ENCODE measurements around the gene ATG101. TPM values are rescaled to one million over a fixed set of nuclear protein-coding genes. Genes with fewer than 3 reads are reported as not detected.

The ATG101 gene
- polyA plus RNA-seq, 1 experiment, result 163 TPM

- H3K4me3 ChIP-seq (ENCODE audit: low read depth, low read length), result no peak overlapping the region
- DNase-seq (ENCODE audit: low read depth), result no peak
- H3K27me3 ChIP-seq (ENCODE audit: control insufficient read depth, insufficient read depth, low read length), result peaks cover 6% of the 10 kb centered on the region
- TF ChIP-seq, protein P1, sequence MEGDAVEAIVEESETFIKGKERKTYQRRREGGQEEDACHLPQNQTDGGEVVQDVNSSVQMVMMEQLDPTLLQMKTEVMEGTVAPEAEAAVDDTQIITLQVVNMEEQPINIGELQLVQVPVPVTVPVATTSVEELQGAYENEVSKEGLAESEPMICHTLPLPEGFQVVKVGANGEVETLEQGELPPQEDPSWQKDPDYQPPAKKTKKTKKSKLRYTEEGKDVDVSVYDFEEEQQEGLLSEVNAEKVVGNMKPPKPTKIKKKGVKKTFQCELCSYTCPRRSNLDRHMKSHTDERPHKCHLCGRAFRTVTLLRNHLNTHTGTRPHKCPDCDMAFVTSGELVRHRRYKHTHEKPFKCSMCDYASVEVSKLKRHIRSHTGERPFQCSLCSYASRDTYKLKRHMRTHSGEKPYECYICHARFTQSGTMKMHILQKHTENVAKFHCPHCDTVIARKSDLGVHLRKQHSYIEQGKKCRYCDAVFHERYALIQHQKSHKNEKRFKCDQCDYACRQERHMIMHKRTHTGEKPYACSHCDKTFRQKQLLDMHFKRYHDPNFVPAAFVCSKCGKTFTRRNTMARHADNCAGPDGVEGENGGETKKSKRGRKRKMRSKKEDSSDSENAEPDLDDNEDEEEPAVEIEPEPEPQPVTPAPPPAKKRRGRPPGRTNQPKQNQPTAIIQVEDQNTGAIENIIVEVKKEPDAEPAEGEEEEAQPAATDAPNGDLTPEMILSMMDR (IDR thresholded peaks at IDR 0.05; ENCODE audit: insufficient read depth, low read depth, low read length), result peak; percentile 56
- CTCF ChIA-PET, result interaction anchor here (0.9 to 3.2 kb wide), 9 partner anchors 11 to 126 kb away, joined by 3 to 53 read pairs (median 4); no protein-coding TSS in a partner anchor
- POLR2A ChIA-PET, result no interaction called here
- no peaks in the 10 kb centered on the region for H3K36me3 ChIP-seq (ENCODE audit: control insufficient read depth, insufficient read depth, low read length)
Observed at GRCh38 chr12:52119398-52120254, 49.8 kb downstream of the ATG101 start.

- ChIA-PET POLR2A (no interaction called here), CTCF (interaction anchor here (0.5 to 10.6 kb wide), 29 partner anchors 9 to 595 kb away, joined by 3 to 192 read pairs (median 4); partner anchors contain the start of genes NR4A1 and TAMALIN)
Observed at GRCh38 chr12:52120951-52121823, 51.4 kb downstream of the ATG101 start.

DNA sequence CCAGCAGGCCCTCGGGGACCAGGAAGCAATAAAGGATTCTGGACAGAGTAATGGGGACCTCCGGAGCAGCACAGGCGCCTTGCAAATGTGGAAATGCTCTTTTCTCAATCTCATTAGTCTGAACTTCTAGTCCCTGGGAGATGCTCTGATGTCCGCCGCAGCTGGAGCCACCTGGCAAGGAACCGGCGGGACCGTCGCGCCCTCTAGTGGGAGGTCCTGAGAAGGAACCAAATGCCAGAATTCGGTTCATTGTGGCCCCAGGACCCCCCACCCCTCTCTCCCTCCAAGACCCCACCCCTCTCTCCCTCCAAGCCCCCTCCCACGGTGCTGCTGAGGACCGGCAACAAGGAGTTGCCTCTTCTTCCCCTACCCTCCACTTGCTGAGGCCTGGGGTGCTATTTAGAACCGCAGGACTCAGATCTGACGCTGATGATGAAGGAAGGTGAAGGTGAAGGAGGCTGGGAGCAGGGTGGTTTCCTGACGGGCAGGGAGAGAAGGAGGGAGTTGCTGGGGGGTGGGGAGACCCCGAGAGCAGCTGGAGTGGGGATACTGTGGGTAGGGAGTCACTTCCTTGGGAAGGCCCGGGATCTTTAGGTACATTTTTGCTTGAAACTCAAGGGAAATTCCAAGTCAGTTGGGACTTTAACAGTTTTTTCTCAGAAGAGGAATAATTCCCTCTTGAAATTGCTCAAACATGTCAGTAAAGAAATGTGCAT is 52.2 kb downstream of the ATG101 start:
- H3K36me3 ChIP-seq (ENCODE audit: control insufficient read depth, insufficient read depth, low read length), result no peaks in the 10 kb centered on the region
- TF ChIP-seq, protein P1 (IDR thresholded peaks at IDR 0.05; ENCODE audit: insufficient read depth, low read depth, low read length), result peak; percentile 83
- CTCF ChIA-PET, result interaction anchor here (0.5 to 10.6 kb wide), 31 partner anchors 9 to 595 kb away, joined by 3 to 192 read pairs (median 4); partner anchors contain the start of genes NR4A1 and TAMALIN
- POLR2A ChIA-PET, result no interaction called here
- H3K27me3 ChIP-seq (ENCODE audit: control insufficient read depth, insufficient read depth, low read length), result peaks cover 2% of the 10 kb centered on the region
- no peak overlapping the region for H3K4me3 ChIP-seq (ENCODE audit: low read depth, low read length)
- DNase-seq (ENCODE audit: low read depth), result no peak

More at GRCh38 chr12:52120951-52121823, 51.4 kb downstream of the ATG101 start:
- TF ChIP-seq, protein P1 (IDR thresholded peaks at IDR 0.05; ENCODE audit: insufficient read depth, low read depth, low read length), result no peak
- Histone ChIP-seq H3K4me3 (ENCODE audit: low read depth, low read length) (no peak overlapping the region), H3K36me3 (ENCODE audit: control insufficient read depth, insufficient read depth, low read length) (no peaks in the 10 kb centered on the region), H3K27me3 (ENCODE audit: control insufficient read depth, insufficient read depth, low read length) (peaks cover 4% of the 10 kb centered on the region)
- DNase-seq (ENCODE audit: low read depth), result no peak

- ChIA-PET POLR2A (no interaction called here), CTCF (interaction anchor here (0.9 to 10.6 kb wide), 12 partner anchors 8 to 132 kb away, joined by 3 to 192 read pairs (median 10); no protein-coding TSS in a partner anchor)
- Histone ChIP-seq H3K36me3 (ENCODE audit: control insufficient read depth, insufficient read depth, low read length) (no peaks in the 10 kb centered on the region), H3K27me3 (ENCODE audit: control insufficient read depth, insufficient read depth, low read length) (peaks cover 1% of the 10 kb centered on the region), H3K4me3 (ENCODE audit: low read depth, low read length) (no peak overlapping the region)
- DNase-seq (ENCODE audit: low read depth), result no peak
- TF ChIP-seq, protein P1 (IDR thresholded peaks at IDR 0.05; ENCODE audit: insufficient read depth, low read depth, low read length), result no peak
Observed at GRCh38 chr12:52122540-52122871, 52.7 kb downstream of the ATG101 start.

All from BJ (cell line).